A673 (cell line): ENCODE results near the gene CUL1. TPM values are rescaled to one million over a fixed set of nuclear protein-coding genes. Genes with fewer than 3 reads are reported as not detected.

ENCODE experiments used
- BruUV-seq: library from RNA; stranded (reverse); fragments of 400-500 nt; replicated peaks from 2 replicates; lab custom pipeline; 2021; lab: Mats Ljungman, UMichigan
- CTCF ChIA-PET: fragments of 300-600 bp; sonication (Branson Sonifier 250); formaldehyde crosslinking; loops from one replicate; lab custom pipeline; 2022; ENCODE audit warnings: antibody characterized with exemption; lab: Charles Lee
- POLR2A ChIA-PET: fragments of 300-600 bp; sonication (Branson Sonifier 250); formaldehyde crosslinking; loops from one replicate; lab custom pipeline; 2022; ENCODE audit warnings: antibody characterized with exemption; ENCODE audit not compliant: low non-redundant PET; lab: Charles Lee
- DNase-seq: peaks from one replicate; pipeline ENCODE4 v3.0.0-alpha.2; 2015; ENCODE audit warnings: low spot score
- H3K27ac ChIP-seq: fragments of 200-600 bp; sonication (generic); 2 replicates; pipeline ENCODE4 v1.5.1; 2016; ENCODE audit warnings: mixed run types, low read depth, mild to moderate bottlenecking, mixed read lengths, antibody characterized with exemption, low read length; ENCODE audit not compliant: poor library complexity, severe bottlenecking
- H3K27me3 ChIP-seq: fragments of 200-600 bp; sonication (generic); replicated peaks from 2 replicates; pipeline ENCODE4 v1.6.1; 2017; ENCODE audit warnings: mixed run types, low read depth, mild to moderate bottlenecking, mixed read lengths, antibody characterized with exemption, low read length; ENCODE audit not compliant: insufficient read depth, poor library complexity
- H3K36me3 ChIP-seq: fragments of 200-600 bp; sonication (generic); 2 replicates; pipeline ENCODE4 v1.6.1; 2016; ENCODE audit warnings: mixed run types, mild to moderate bottlenecking, mixed read lengths, antibody characterized with exemption, low read length; ENCODE audit not compliant: insufficient read depth, poor library complexity, severe bottlenecking
- H3K4me1 ChIP-seq: fragments of 200-600 bp; sonication (generic); 2 replicates; pipeline ENCODE4 v1.6.1; 2017; ENCODE audit warnings: mixed run types, mild to moderate bottlenecking, mixed read lengths, antibody characterized with exemption, low read length; ENCODE audit not compliant: insufficient read depth, poor library complexity, severe bottlenecking
- H3K4me3 ChIP-seq: fragments of 200-600 bp; sonication (generic); 2 replicates; pipeline ENCODE4 v1.5.1; 2016; ENCODE audit warnings: low read depth, mixed run types, mild to moderate bottlenecking, mixed read lengths, low read length; ENCODE audit not compliant: poor library complexity, severe bottlenecking
- H3K9me3 ChIP-seq: fragments of 200-600 bp; sonication (generic); 2 replicates; pipeline ENCODE4 v1.6.1; 2016; ENCODE audit warnings: mixed run types, low read depth, mild to moderate bottlenecking, mixed read lengths, antibody characterized with exemption, low read length; ENCODE audit not compliant: poor library complexity, severe bottlenecking
- EZH2 ChIP-seq: fragments of 200-600 bp; sonication (generic); IDR thresholded peaks from 2 replicates; pipeline ENCODE4 v1.6.1; 2017; ENCODE audit warnings: borderline replicate concordance, low read depth, mild to moderate bottlenecking, mixed read lengths, antibody characterized with exemption, low read length; ENCODE audit not compliant: poor library complexity, severe bottlenecking
- intact Hi-C: fragments of 100-400 bp; cut with micrococcal nuclease; formaldehyde crosslinking; loops from one replicate; pipeline ENCODE4 v1.10.0; 2022; ENCODE audit not compliant: unreplicated experiment
- total RNA-seq: library from RNA; stranded (reverse); gene quantifications from 2 replicates; pipeline ENCODE4 v1.2.3, GENCODE V29; 2021
- TF ChIP-seq, protein P1 (sequence below): fragments of 300-800, 200-600 bp; sonication (generic); conservative IDR thresholded peaks from 2 replicates; pipeline ENCODE4 v1.5.1; 2017; ENCODE audit warnings: low read depth, mild to moderate bottlenecking, antibody characterized with exemption, low read length, moderate library complexity, mixed read lengths

Gene CUL1
- total RNA-seq, 1 experiment from 2014 or later: 75.5 TPM

DNA sequence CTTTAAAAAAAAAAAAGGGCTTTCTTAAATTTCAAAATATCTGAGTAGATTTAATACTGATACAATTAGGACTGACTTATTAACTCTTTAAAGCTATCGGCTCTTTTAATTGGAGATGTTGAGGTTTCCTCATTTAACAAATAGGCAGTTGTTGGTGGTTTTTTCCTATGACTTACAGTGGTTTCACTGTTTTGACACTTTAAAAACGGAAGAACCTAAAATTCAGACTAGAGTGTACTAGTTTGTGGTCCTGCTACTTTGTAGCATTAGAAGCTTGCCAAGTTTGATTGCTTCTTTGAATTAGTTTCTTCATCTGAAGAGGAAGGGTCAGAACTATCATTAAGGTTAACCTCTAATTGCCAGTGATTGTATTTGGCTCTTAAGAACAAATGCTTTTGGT lies 27.7 kb downstream of the CUL1 start:
- Histone ChIP-seq H3K9me3 (no peaks in the 10 kb centered on the region), H3K36me3 (peaks cover 5% of the 10 kb centered on the region), H3K4me3 (no peak overlapping the region), H3K27me3 (no peaks in the 10 kb centered on the region), H3K4me1 (peaks cover 42% of the 10 kb centered on the region), H3K27ac (no peak overlapping the region)
- DNase-seq: no peak
- POLR2A ChIA-PET: no interaction called here
- TF ChIP-seq EZH2: no peak
- TF ChIP-seq, protein P1, sequence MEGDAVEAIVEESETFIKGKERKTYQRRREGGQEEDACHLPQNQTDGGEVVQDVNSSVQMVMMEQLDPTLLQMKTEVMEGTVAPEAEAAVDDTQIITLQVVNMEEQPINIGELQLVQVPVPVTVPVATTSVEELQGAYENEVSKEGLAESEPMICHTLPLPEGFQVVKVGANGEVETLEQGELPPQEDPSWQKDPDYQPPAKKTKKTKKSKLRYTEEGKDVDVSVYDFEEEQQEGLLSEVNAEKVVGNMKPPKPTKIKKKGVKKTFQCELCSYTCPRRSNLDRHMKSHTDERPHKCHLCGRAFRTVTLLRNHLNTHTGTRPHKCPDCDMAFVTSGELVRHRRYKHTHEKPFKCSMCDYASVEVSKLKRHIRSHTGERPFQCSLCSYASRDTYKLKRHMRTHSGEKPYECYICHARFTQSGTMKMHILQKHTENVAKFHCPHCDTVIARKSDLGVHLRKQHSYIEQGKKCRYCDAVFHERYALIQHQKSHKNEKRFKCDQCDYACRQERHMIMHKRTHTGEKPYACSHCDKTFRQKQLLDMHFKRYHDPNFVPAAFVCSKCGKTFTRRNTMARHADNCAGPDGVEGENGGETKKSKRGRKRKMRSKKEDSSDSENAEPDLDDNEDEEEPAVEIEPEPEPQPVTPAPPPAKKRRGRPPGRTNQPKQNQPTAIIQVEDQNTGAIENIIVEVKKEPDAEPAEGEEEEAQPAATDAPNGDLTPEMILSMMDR: no peak
- CTCF ChIA-PET: no interaction called here
- no TSS peak for BruUV-seq
- intact Hi-C loops: no loop called here

- no peak for TF ChIP-seq EZH2
- TF ChIP-seq, protein P1: no peak
- BruUV-seq: no TSS peak
- Histone ChIP-seq H3K27ac (no peak overlapping the region), H3K27me3 (no peaks in the 10 kb centered on the region), H3K36me3 (peaks cover 18% of the 10 kb centered on the region), H3K4me1 (peaks cover 31% of the 10 kb centered on the region), H3K9me3 (no peaks in the 10 kb centered on the region), H3K4me3 (no peak overlapping the region)
- ChIA-PET POLR2A (interaction anchor here (0.7 kb wide), 1 partner anchor 17 kb away, joined by 4 read pairs; no protein-coding TSS in a partner anchor), CTCF (no interaction called here)
- intact Hi-C loops: no loop called here
- DNase-seq: no peak
Observed at GRCh38 chr7:148727501-148728278, 29.0 kb downstream of the CUL1 start.

- no peak for DNase-seq
- Histone ChIP-seq H3K9me3 (no peaks in the 10 kb centered on the region), H3K27ac (no peak overlapping the region), H3K27me3 (no peaks in the 10 kb centered on the region), H3K4me3 (no peak overlapping the region), H3K36me3 (peaks cover 35% of the 10 kb centered on the region), H3K4me1 (peaks cover 14% of the 10 kb centered on the region)
- POLR2A ChIA-PET: no interaction called here
- CTCF ChIA-PET: no interaction called here
- TF ChIP-seq, protein P1: no peak
- no peak for TF ChIP-seq EZH2
- BruUV-seq: no TSS peak
- intact Hi-C loops: no loop called here
Observed at GRCh38 chr7:148729984-148730733, 31.5 kb downstream of the CUL1 start.
